Liver (tissue), 9 donors: ENCODE measurements around the gene TRIM69. TPM values are rescaled to one million over a fixed set of nuclear protein-coding genes. Genes with fewer than 3 reads are reported as not detected.

Source experiments
- DNase-seq: peaks from one replicate; pipeline ENCODE4 v3.0.0-alpha.2; 2017; ENCODE audit warnings: low spot score
- H3K27ac ChIP-seq, 2 donors: one replicate each; pipeline ENCODE4 v1.7.0; 2013; ENCODE audit warnings: inconsistent platforms in 2 of 2, low read length in 2 of 2, control low read depth in 1 of 2, low read depth in 1 of 2, mild to moderate bottlenecking in 1 of 2
- H3K27me3 ChIP-seq, 4 donors: one replicate each; pipeline versions ENCODE4 v1.6.1 to v1.7.0; 2013; ENCODE audit warnings: low read length in 3 of 4, inconsistent platforms in 1 of 4, mild to moderate bottlenecking in 1 of 4, moderate library complexity in 1 of 4; ENCODE audit not compliant: control insufficient read depth in 4 of 4, insufficient read depth in 4 of 4
- H3K36me3 ChIP-seq, 4 donors: one replicate each; pipeline versions ENCODE4 v1.6.1 to v1.7.0; 2013; ENCODE audit warnings: low read length in 3 of 4, mild to moderate bottlenecking in 3 of 4, low read depth in 1 of 4, moderate library complexity in 1 of 4; ENCODE audit not compliant: control insufficient read depth in 4 of 4, insufficient read depth in 3 of 4
- H3K4me1 ChIP-seq, 4 donors: one replicate each; pipeline versions ENCODE4 v1.6.1 to v1.7.0; 2013; ENCODE audit warnings: low read length in 3 of 4, mild to moderate bottlenecking in 3 of 4, moderate library complexity in 1 of 4; ENCODE audit not compliant: control insufficient read depth in 4 of 4, insufficient read depth in 4 of 4
- H3K4me3 ChIP-seq, 3 donors: one replicate each; pipeline versions ENCODE4 v1.6.1 to v1.7.0; 2013; ENCODE audit warnings: low read length in 3 of 3, control low read depth in 1 of 3, low read depth in 1 of 3, mild to moderate bottlenecking in 1 of 3
- H3K9ac ChIP-seq, 2 donors: one replicate each; pipeline ENCODE4 v1.7.0; 2013; ENCODE audit warnings: low read length in 2 of 2, mild to moderate bottlenecking in 2 of 2, moderate library complexity in 2 of 2, control low read depth in 1 of 2, low read depth in 1 of 2
- H3K9me3 ChIP-seq, 4 donors: one replicate each; pipeline versions ENCODE4 v1.6.1 to v1.7.0; 2013; ENCODE audit warnings: low read length in 3 of 4; ENCODE audit not compliant: control insufficient read depth in 4 of 4
- ATF3 ChIP-seq: IDR thresholded peaks from 2 replicates; pipeline ENCODE4 v1.6.1; 2016; ENCODE audit warnings: antibody characterized with exemption
- CTCF ChIP-seq: fragments of 150-350 bp; IDR thresholded peaks from 2 replicates; pipeline ENCODE4 v1.5.1; 2017; ENCODE audit warnings: improper control_type of control experiment, low read depth, low read length; ENCODE audit not compliant: missing input control
- FOXA1 ChIP-seq: IDR thresholded peaks from 2 replicates; pipeline ENCODE4 v1.6.1; 2016; ENCODE audit warnings: antibody characterized with exemption
- FOXA2 ChIP-seq: IDR thresholded peaks from 2 replicates; pipeline ENCODE4 v1.6.1; 2016; ENCODE audit warnings: antibody characterized with exemption
- HNF4A ChIP-seq, 2 donors: conservative IDR thresholded peaks; 2 replicates each; pipeline ENCODE4 v1.6.1; 2016; ENCODE audit warnings: antibody characterized with exemption in 2 of 2, mild to moderate bottlenecking in 2 of 2
- HNF4G ChIP-seq: IDR thresholded peaks from 2 replicates; pipeline ENCODE4 v1.6.1; 2016; ENCODE audit warnings: antibody characterized with exemption
- RAD21 ChIP-seq, 2 donors: IDR thresholded peaks; 2 replicates each; pipeline ENCODE4 v1.6.1; 2016; ENCODE audit warnings: antibody characterized with exemption in 2 of 2, mild to moderate bottlenecking in 2 of 2
- RXRA ChIP-seq, 2 donors: IDR thresholded peaks; 2 replicates each; pipeline ENCODE4 v1.6.1; 2017 to 2018; ENCODE audit warnings: antibody characterized with exemption in 2 of 2, mild to moderate bottlenecking in 1 of 2
- TAF1 ChIP-seq: conservative IDR thresholded peaks from 2 replicates; pipeline ENCODE4 v1.6.1; 2016; ENCODE audit warnings: antibody characterized with exemption, mild to moderate bottlenecking
- YY1 ChIP-seq: IDR thresholded peaks from 2 replicates; pipeline ENCODE4 v1.6.1; 2016; ENCODE audit warnings: antibody characterized with exemption, mild to moderate bottlenecking
- ZBTB33 ChIP-seq: IDR thresholded peaks from 2 replicates; pipeline ENCODE4 v1.6.1; 2016; ENCODE audit warnings: antibody characterized with exemption
- WGBS: extraction: QIAGEN DNeasy Blood & Tissue Kit; methylation state at CpG from one replicate; pipeline ENCODE4 v1.1.7; 2013; 5-methylcytosine and 5-hydroxymethylcytosine counted together
- polyA plus RNA-seq, 2 donors: library from polyadenylated mRNA; stranded (reverse) in 1 of 2; unstranded in 1 of 2; fragments of 200-250 nt in 1 of 2; fragments of >200 nt in 1 of 2; fragmentation: Nextera tagmentation in 1 of 2; extraction: Ambion mirVana in 1 of 2; gene quantifications; one replicate each; pipeline versions ENCODE4 v1.2.1 to v1.2.3, GENCODE V29; 2013 to 2015
- total RNA-seq, 2 donors: library from RNA; depleted of rRNA; stranded (reverse); fragments of >200 nt; gene quantifications; one replicate each; pipeline ENCODE4 v1.2.3, GENCODE V29; 2014
- donor health status: healthy.
- donor health status: healthy.
- donor health status: healthy.
- donor health status: healthy.
- donor health status: healthy.

TRIM69 gene
- total and polyA plus RNA-seq, 4 donors: 3.6 to 10.0 (median 5.3) TPM

DNA sequence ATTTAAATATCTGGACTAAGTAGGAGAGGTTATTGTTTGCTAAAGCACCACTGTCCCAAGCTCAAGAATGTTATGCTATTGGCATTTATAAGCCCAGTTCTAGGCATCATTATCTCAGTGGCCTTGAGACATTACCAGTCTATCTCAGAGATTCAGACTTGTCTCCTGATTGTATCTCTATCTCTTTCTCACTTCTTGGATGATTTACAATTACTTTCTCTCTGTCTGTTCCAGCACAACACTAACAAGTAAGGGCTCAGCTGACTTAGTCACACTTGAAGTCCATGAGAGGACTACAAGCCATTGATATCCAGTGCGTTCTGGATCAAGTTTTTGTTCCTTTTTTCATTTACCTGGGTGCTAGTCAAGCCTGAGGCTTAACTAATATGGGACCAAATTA, 60.2 kb downstream of the TRIM69 start:
- no peak overlapping the region for H3K4me3 ChIP-seq
- no peak overlapping the region for H3K9ac ChIP-seq
- no peaks in the 10 kb centered on the region for H3K27me3 ChIP-seq
- no peak overlapping the region for H3K27ac ChIP-seq
- no peak for TF ChIP-seq TAF1
- TF ChIP-seq RXRA (IDR thresholded peaks at IDR 0.05): no peak
- TF ChIP-seq ZBTB33: no peak
- no peak for TF ChIP-seq HNF4A (conservative IDR thresholded peaks at IDR 0.05)
- TF ChIP-seq RAD21 (IDR thresholded peaks at IDR 0.05): no peak
- no peak for TF ChIP-seq FOXA1
- no peak for TF ChIP-seq FOXA2
- no peak for TF ChIP-seq YY1
- TF ChIP-seq ATF3: no peak
- TF ChIP-seq HNF4G: no peak
- H3K9me3 ChIP-seq: no peaks in the 10 kb centered on the region
- H3K4me1 ChIP-seq: peaks cover 0 to 2% (median 0%) of the 10 kb centered on the region in 4 donors
- no peak for DNase-seq
- 86% methylated on average over 1 of the region's 1 CpG for WGBS
- H3K36me3 ChIP-seq: no peaks in the 10 kb centered on the region

- 38% methylated on average over 3 of the region's 3 CpGs for WGBS
- DNase-seq: no peak
Measured at GRCh38 chr15:44798826-44799225, 62.5 kb downstream of the TRIM69 start.

GRCh38 chr15:44801364-44801763, 65.0 kb downstream of the TRIM69 start:
- peaks cover 0 to 2% (median 0%) of the 10 kb centered on the region in 4 donors for H3K4me1 ChIP-seq
- DNase-seq: no peak
- no peak overlapping the region for H3K27ac ChIP-seq
- 71% methylated on average over 5 of the region's 5 CpGs for WGBS
- H3K9ac ChIP-seq: no peak overlapping the region
- H3K36me3 ChIP-seq: no peaks in the 10 kb centered on the region
- no peaks in the 10 kb centered on the region for H3K9me3 ChIP-seq
- no peak overlapping the region for H3K4me3 ChIP-seq
- TF ChIP-seq HNF4A (conservative IDR thresholded peaks at IDR 0.05) (peak in 1 of 2 donors; percentile 5), ATF3 (no peak)
- no peaks in the 10 kb centered on the region for H3K27me3 ChIP-seq

More at GRCh38 chr15:44798826-44799225, 62.5 kb downstream of the TRIM69 start:
- H3K4me1 ChIP-seq: peaks cover 0 to 2% (median 0%) of the 10 kb centered on the region in 4 donors
- no peak overlapping the region for H3K9ac ChIP-seq
- no peaks in the 10 kb centered on the region for H3K36me3 ChIP-seq
- H3K27ac ChIP-seq: no peak overlapping the region
- no peaks in the 10 kb centered on the region for H3K9me3 ChIP-seq
- no peak overlapping the region for H3K4me3 ChIP-seq
- TF ChIP-seq RAD21 (IDR thresholded peaks at IDR 0.05) (peak; percentile 42 to 67), FOXA2 (no peak), CTCF (peak; percentile 22)
- H3K27me3 ChIP-seq: no peaks in the 10 kb centered on the region
